ENCODE data around the gene FAM177B. TPM values are rescaled to one million over a fixed set of nuclear protein-coding genes. Genes with fewer than 3 reads are reported as not detected.
A peak's percentile ranks its signal among the peaks of the same experiment; 100 is the strongest.

FAM177B gene
- total RNA-seq (2014; rRNA removed; shearing (Covaris generic)) = not detected in 2 replicates
- not detected in 2 replicates for polyA plus RNA-seq (2015; cell fraction: cytosol; rRNA removed)
- polyA plus RNA-seq (2015; cell fraction: nucleus; rRNA removed) = not detected in 2 replicates

DNA sequence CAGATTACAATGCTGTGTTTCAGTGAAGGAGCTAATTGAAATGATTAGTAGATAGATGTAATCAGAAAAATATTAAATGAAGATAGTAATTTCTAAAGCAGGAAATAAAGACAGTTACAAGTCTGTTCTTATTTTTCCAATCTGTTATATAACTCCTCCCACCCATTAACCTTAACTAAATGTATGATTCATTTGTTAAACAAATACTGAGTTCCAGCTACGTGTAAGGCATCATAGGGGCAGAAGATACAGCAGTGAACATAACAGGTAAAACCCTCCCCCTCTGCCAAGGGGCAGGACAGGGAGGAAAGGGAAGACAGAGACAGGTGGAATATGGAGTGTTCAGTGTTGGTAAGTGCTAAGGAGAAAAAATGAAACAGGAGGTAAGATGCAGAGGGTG lies at the start of gene FAM177B:
TSS of gene FAM177B (plus strand) at position 231 of the 400 bp plus-strand sequence. CDS start 9,344 bp downstream, outside the sequence.
- in situ Hi-C loops (cut with HindIII; ENCODE audit: low pct_unique_long_range_greater_than_20kb, low sequenced_read_pairs) = no loop called here
- DNase-seq (ENCODE audit: low read depth, low spot score) = no peak

DNA sequence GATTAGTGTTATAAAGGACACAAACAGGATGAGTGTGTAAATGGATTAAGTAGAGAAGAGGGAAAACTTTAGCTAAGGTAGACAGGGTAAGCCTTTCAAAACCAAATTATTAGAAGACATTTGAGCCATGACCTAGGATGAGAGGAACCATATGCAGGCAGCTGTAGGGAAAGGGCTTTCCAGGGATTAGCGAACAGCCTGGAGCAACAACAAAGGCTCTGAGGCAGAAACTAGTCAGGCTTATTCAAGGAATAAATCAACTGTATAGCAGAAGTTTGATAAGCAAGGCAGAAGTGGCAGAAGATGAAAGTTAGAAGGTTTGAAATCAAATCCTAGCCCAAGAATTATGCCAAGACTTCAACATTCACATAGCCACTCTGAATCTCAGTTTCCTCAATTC lies 46.0 kb upstream of the FAM177B start:
- no peak for DNase-seq (ENCODE audit: low read depth, low spot score)
- in situ Hi-C loops (cut with HindIII; ENCODE audit: low pct_unique_long_range_greater_than_20kb, low sequenced_read_pairs) = no loop called here

DNA sequence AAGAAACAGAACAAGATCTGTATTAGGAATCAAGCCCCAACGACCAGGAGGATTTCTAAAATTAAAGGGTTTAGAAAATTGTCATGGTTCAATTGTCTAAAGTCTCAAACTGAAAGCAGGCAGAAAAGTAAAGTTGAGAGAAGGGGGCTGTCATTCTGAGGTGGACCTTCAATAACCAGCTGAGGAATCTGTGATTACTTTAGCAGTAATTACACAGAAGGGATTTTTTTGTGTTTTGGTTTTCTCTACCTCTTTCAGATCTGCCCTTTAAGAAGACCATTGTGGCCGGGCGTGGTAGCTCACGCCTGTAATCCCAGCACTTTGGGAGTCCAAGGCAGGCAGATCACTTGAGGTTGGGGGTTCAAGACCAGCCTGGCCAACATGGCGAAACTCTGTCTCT lies 42.1 kb upstream of the FAM177B start:
- no peak for DNase-seq (ENCODE audit: low read depth, low spot score)
- in situ Hi-C loops (cut with HindIII; ENCODE audit: low pct_unique_long_range_greater_than_20kb, low sequenced_read_pairs) = no loop called here

DNA sequence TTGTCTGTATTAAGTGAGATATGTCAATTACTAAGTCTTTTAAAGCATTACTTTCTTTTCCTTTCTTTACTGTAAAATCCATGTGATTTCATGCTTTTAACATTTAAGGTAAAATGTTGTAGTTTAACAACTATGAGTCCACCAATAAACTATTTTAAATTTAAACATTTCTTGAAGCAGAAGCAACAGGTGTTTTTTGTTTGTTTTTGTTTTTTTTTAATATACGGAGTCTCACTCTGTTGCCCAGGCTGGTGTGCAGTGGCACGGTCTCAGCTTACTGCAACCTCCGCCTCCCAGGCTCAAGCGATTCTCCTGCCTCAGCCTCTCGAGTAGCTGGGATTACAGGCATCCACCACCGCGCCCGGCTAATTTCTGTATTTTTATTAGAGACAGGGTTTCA lies 40.3 kb upstream of the FAM177B start:
- in situ Hi-C loops (cut with HindIII; ENCODE audit: low pct_unique_long_range_greater_than_20kb, low sequenced_read_pairs) = no loop called here
- DNase-seq (ENCODE audit: low read depth, low spot score) = no peak

DNA sequence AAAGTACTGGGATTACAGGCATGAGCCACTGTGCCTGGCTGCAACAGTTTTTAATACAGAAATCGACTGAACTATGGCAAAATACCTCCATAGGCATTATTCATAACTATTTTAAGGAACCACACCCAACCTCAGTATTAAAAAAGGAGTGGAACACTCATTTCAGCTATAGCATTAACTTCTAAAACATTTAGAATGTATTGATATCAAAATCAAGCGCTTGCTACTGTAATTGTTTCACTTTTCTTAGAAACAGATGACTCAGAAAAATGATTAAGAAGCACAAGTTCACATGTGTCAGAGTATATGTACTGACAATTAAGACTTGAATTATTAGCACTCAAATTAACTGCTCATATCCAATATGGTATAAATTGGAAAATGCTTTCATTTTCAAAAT lies 39.8 kb upstream of the FAM177B start:
- in situ Hi-C loops (cut with HindIII; ENCODE audit: low pct_unique_long_range_greater_than_20kb, low sequenced_read_pairs) = no loop called here
- DNase-seq (ENCODE audit: low read depth, low spot score) = no peak

DNA sequence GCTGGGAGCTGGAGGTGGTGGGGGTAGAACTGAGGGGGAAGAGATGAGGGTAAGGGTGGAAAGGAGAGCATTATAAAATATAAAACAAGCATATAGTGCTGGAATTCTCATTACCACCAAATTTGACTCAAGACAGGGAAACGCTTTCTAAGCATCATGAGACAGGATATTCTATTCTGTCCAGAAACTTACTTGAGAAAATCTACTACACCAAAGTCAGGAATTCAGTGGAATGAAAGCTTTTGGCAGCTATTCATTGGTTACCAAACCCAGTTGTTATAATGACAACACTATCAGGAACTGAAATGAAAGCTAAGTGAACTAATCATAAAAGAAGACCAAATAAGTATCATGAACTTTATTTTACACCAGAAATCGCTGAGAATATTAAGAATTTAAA lies 39.2 kb upstream of the FAM177B start:
- no peak for DNase-seq (ENCODE audit: low read depth, low spot score)
- in situ Hi-C loops (cut with HindIII; ENCODE audit: low pct_unique_long_range_greater_than_20kb, low sequenced_read_pairs) = no loop called here

DNA sequence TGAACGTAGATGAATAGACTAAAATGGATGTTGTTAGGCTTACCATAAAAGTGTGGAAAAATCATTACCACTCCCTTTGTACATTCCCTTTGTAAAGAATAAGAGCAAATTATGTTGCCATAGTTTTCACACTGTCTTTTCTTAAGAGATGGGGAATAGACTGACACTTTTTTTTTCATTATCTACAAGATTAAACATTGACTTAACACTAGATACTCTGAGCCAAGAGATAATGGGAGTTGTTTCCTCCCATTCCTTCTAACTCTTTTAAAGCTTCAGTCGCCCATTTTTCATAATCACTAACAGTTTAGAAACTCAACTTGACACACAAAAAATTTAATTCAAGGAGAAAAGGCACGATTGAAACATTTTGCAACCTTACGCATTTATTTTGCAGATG lies 34.8 kb upstream of the FAM177B start:
- in situ Hi-C loops (cut with HindIII; ENCODE audit: low pct_unique_long_range_greater_than_20kb, low sequenced_read_pairs) = no loop called here

DNA sequence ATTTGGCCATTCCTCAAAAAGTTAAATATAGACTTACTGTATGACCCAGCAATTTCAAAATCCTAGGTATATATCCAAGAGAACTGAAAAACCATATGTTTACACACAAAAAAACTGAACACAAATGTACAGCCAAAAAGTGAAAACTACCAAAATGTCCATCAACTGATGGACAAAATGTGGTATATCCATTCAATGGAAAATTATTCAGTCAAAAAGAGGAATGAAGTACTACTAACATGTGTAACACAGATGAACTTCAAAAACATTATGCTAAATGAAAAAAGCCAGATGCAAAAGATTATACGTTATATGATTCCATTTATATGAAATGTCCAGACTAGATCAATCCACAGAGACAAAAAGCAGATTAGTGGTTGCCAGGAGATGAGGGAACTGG lies 32.7 kb upstream of the FAM177B start:
- DNase-seq (ENCODE audit: low read depth, low spot score) = no peak
- in situ Hi-C loops (cut with HindIII; ENCODE audit: low pct_unique_long_range_greater_than_20kb, low sequenced_read_pairs) = no loop called here

More for the DNA sequence above, 34.8 kb upstream of the FAM177B start:
- no peak for DNase-seq (ENCODE audit: low read depth, low spot score)

DNA sequence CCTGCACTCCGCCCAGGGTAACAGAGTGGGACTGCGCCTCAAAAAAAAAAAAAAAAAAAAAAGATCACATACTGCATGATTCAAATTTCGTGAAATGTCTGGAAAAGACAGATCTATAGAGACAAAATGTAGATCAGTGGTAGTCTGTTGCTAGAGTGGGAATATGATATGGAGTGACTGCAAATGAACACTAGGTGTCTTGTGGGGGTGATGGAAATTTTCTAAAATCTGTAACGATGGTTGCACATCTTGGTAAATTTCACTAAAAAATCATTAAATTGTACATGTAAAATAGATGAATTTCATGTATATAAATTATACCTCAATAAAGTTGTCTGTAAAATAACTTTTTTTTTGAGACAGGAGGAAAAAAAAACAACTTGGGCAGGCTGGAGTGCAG lies 30.2 kb upstream of the FAM177B start:
- no peak for DNase-seq (ENCODE audit: low read depth, low spot score)
- in situ Hi-C loops (cut with HindIII; ENCODE audit: low pct_unique_long_range_greater_than_20kb, low sequenced_read_pairs) = no loop called here

DNA sequence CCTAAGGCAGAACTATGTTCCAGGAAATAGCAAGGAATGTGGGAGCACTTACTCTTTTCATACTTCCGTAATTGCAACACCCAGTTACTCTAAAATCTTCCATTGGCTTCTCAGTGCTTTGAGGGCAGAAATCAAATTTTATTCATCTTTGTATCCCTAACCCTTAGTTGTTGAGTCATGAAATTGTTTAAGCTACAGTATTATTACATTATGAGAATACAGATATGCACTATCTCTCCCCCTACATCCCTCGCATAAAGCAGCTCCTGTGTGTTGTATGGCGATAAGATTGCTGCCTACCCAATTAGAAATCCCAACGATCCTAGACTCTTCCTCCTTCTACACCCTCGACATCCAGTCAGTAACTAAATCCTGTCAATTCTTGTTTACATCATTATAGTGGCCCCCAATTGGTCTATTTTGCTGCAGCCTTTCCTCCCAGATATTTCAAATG lies 27.3 kb upstream of the FAM177B start:
- no peak for DNase-seq (ENCODE audit: low read depth, low spot score)
- in situ Hi-C loops (cut with HindIII; ENCODE audit: low pct_unique_long_range_greater_than_20kb, low sequenced_read_pairs) = no loop called here

DNA sequence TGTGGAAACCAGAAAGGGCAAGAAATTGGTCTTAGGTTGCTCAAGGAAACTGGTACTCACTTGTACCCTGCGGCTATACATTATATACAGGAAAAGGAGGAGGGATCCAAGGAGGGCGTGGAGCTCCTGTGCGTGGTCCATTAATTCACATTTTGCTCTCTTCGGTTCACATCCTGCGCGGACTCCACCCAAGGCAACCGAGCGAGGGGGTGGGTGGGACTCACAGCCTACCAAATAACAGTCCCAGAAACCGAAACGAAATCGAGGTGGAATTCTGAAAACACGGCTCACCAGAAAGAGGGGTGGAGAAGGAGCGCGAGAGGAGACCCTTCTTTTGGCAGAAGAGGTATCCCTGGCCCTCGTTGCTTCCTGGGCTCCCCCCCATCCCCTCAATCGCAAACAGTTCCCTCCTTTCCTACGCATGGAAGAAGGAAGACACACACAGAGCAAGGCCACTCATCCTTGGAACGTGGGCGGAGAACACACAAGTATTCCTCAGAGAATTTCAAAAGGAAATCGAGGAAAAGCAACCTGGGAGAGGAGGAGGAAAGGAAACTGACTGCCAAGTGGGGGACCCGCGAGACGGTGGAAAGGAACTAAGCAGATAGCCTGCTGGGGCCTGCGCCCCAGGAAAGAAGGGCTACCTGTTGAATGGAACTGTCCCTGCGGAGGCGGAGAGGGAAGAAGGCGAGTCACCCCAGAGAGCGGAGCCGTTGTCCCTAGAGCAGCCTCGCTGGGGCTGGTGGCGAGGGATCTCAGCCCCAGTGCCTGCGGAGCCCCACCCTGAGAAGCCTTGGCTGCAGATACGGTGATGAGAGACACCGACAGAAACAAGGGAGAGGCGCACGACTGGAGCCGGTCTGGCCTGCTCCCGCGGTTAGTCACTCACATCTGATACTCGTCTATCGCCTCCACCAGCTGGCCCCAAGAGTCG lies 25.4 kb upstream of the FAM177B start:
- in situ Hi-C loops (cut with HindIII; ENCODE audit: low pct_unique_long_range_greater_than_20kb, low sequenced_read_pairs) = no loop called here
- DNase-seq (ENCODE audit: low read depth, low spot score) = peak; percentile 78

DNA sequence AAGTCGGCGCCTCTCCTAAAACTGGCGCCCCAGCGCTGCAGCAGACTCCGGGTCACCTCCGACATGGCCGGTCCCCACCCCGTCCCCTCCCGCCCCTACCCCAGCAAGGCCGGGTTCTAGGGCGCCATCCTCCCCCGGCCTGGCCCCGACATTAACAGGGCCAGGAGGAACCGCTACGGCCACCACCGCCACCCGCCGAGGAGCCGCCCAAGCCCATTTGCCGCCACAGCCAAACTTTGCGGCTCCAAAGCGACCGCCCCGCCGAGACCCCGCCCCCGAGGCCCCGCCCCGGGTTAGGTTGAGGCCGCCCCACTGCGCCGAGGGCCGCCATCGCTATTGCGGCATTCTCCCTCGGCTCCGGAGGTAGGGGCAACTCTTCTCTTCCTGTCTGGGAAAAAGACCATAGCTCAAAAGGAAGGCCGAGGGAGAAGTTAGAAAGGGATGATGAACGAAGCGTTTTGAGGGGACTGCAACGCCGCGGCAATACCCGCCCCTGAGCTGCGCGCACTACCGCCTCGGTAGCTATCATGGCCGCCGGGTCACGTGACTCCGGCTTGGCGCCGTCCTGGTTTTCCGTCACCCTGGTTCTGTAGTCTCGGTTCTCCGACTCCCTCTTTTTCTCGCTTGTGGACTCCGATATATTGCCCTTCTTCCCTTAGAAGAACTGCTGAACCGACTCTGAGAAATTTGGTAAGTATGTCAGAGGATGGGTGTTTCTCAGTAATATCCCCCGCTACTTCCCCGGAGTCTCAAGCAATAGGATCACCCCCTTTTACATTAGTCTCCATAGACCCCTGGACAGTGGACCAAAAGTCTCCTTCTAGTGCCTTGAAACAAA lies 24.5 kb upstream of the FAM177B start, which contains the start of the genes AIDA and BROX:
TSS of gene AIDA (minus strand) at position 239 of the 838 bp plus-strand sequence. CDS start at position 65, 174 bp downstream.
TSS of gene BROX (plus strand) at position 312 of the 838 bp plus-strand sequence. CDS start 3,136 bp downstream, outside the sequence.
- in situ Hi-C loops (cut with HindIII; ENCODE audit: low pct_unique_long_range_greater_than_20kb, low sequenced_read_pairs) = no loop called here
- peak; percentile 84 for DNase-seq (ENCODE audit: low read depth, low spot score)

DNA sequence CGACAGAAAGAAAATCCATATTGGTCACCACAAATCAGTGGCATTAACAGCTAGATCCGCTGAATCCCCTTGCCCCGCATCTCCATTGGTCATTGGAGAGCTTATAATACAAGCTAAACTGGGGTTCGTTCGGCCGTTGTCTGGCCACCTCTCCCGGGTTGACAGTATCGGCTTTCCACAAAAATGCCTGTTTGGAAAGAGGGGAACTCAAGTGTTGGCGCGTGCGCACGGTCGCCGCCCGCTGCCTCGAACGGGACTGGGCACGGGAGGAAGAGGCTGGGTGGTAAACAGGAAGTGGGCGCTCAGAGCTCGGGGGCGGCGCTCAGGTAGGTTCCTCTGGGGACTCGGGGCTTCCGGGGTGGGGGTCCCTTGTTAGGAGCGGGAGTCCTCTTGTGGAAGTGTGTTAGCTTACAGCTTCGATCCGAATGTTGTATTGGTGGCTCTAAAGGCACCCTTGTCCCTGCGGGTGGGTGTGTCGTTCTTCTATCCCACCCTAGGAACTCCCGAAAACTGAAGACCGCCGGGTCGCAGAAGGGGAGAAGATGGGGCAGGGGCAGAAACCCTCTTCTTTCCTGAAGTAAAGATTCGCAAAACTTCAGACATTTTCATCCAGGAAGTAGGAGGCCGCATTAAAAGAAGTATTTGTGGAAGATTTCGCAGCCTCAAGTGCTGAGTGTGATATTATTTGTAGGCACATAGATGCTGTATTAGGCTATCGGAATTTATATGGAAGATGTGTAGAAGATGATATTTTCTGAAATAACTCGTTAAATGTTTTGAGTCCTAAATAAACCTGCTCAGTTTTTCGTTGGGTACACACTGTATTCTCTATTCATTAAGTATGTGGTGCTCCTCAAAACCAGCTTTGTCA lies 23.7 kb upstream of the FAM177B start:
- in situ Hi-C loops (cut with HindIII; ENCODE audit: low pct_unique_long_range_greater_than_20kb, low sequenced_read_pairs) = no loop called here
- peak; percentile 94 for DNase-seq (ENCODE audit: low read depth, low spot score)

DNA sequence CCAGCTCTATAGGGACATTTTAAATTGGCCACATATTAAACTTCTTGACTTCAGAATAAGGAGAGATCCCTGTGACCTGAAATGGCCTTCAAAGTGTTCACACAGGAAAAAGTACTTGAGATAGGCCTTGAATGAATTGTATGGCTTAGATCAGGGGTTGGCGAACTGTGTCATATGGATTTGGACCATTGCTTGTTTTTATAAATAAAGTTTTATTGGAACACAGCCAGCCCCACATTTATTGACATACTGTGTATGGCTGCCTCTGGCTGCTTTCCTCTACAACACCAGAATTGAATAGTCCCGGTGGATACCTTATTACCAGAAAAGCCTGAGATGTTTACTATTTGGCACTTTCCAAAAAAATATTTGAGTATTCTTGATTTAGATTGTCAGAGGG lies 20.6 kb upstream of the FAM177B start:
- in situ Hi-C loops (cut with HindIII; ENCODE audit: low pct_unique_long_range_greater_than_20kb, low sequenced_read_pairs) = no loop called here

DNA sequence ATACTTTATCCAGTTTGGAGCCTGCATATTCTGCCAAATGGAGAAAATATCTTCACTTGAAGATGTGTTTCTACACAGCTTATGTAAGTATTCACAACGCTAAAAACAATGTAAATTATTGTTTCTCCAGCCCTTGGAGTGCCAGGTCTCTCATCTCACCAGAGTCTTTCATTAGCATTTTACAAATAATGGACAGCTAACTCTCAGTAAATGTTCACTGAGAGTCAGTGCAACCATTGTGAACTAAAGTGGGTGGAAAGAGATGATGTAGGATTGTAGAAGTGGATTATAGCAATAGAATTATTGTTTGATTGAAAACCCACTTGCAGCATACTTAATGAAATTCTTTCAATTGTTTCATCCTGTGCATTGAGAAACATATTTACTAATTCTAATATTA lies 8.3 kb upstream of the FAM177B start:
- no peak for DNase-seq (ENCODE audit: low read depth, low spot score)
- in situ Hi-C loops (cut with HindIII; ENCODE audit: low pct_unique_long_range_greater_than_20kb, low sequenced_read_pairs) = no loop called here

More for the DNA sequence above, 20.6 kb upstream of the FAM177B start:
- DNase-seq (ENCODE audit: low read depth, low spot score) = no peak

DNA sequence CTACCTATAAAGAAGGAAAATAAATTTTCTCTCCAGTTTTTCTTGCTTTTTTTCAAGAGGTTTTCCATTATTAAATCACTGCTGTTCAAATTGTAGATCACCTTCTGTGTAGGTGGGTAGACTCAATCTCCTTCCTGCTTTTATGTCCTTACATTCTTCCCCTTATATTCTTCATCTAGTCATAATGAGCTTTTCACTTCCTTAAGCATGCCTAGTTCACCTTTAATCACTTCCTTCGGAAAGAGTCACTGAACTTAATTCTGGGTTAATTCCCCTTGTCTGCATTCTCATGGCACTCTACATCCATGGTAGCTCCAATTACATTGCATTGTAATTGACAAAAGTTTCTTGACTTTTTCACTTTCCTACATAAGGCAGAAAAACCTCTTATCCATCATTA lies 6.1 kb upstream of the FAM177B start:
- DNase-seq (ENCODE audit: low read depth, low spot score) = no peak
- in situ Hi-C loops (cut with HindIII; ENCODE audit: low pct_unique_long_range_greater_than_20kb, low sequenced_read_pairs) = no loop called here

Data from SK-MEL-5 (cell line).